ENCODE measurements around the gene CD200. TPM values are rescaled to one million over a fixed set of nuclear protein-coding genes. Genes with fewer than 3 reads are reported as not detected.

Gene CD200, protein sequence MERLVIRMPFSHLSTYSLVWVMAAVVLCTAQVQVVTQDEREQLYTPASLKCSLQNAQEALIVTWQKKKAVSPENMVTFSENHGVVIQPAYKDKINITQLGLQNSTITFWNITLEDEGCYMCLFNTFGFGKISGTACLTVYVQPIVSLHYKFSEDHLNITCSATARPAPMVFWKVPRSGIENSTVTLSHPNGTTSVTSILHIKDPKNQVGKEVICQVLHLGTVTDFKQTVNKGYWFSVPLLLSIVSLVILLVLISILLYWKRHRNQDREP
- 1.3 and 5.5 TPM in 2 replicates for total RNA-seq

DNA sequence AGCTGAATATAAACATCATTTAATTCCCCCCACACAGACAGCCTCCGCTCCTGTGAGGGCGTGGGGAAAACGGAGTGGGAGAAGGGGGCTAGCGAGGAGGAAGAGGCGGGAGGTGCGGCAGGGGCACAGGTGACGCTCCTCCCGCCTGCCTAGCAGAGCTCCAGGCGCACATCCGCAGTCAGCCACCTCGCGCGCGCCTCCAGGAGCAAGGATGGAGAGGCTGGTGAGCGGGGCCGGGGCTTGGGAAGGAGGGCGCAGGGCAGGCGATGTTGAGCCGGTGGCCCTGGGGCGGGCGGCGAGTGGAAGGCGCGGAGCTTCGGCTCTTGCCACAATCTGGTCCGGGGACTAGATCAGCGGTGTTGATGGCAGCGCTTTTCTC is at the start of gene CD200:
TSS of gene CD200 (plus strand) at position 155 of the 379 bp plus-strand sequence. CDS start at position 212, 57 bp downstream.

DNA sequence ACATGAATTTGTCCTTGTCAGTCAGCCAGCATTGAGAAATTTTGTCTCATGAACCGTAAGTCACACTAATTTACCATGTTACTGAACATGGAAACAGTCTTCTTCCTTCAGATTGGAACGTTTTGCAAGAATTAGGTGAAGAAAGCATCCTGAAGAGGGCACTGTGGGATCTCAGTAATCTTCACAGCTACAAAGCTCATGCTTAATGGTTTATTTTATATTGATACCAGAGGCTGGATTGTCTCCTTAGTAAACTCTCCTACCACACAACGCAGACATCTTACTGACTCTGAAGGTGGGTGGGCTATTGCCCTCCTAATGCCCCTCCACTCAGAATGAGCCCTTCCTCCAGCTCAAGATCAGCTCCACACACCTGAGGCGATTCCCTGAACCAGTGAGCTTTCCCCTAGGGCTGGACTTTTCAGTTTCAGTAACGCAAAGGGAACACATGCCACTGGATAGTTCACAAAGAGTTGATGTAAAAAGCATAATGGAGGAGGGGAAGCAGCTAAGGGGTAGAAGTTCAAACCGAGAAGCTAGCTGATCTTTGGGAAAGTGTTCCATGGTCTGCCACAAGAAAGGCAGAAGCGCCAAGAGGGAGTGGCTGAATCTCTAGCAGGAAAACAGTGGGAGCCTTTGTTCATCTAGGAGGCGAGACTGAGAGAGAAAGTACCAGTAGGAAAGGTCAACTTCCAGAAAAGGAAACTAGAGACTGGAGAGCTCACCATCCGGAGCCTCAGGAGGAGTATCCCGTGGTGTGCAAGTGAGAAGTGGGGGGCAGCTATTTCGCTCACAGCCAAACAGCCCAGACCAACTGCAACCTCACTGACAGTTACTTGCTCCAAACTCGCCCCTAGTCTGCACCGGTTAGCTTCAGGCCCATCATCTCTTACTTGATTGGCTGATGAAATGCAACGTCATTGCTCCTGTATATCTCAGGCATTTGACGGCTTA is 39.3 kb upstream of the CD200 start, which contains the start of gene SLC9C1:
TSS of gene SLC9C1 (minus strand) at position 849 of the 954 bp plus-strand sequence. CDS start 7,425 bp downstream, outside the sequence.

Other genes with a start within 250 kb of the CD200 start
- gene C3orf52, start 246.8 kb upstream of the CD200 start, total RNA-seq, result 0.32 and 11.1 TPM in 2 replicates
- gene GCSAM, start 199.9 kb upstream of the CD200 start, total RNA-seq, result not detected in 2 replicates
- 0.13 TPM in 1 of 2 replicates, not detected in the other for gene SLC9C1, start 38.9 kb upstream of the CD200 start, total RNA-seq
- under 0.01 TPM in 1 of 2 replicates, not detected in the other for gene BTLA, start 166.3 kb downstream of the CD200 start, total RNA-seq
- 63.1 and 70.5 TPM in 2 replicates for gene ATG3, start 228.8 kb downstream of the CD200 start, total RNA-seq
- gene SLC35A5, start 228.9 kb downstream of the CD200 start, total RNA-seq, result 14.6 and 52.2 TPM in 2 replicates